Mucosa of descending colon (tissue), 3 donors: ENCODE results near the gene HUNK. TPM values are rescaled to one million over a fixed set of nuclear protein-coding genes. Genes with fewer than 3 reads are reported as not detected.

Source experiments
- ATAC-seq: fragments of 200-7000 bp; cut with Tn5 transposase; one replicate; pipeline ENCODE4 v1.9.1; 2020; ENCODE audit warnings: mild to moderate bottlenecking, moderate library complexity
- DNase-seq, 3 donors: peaks; one replicate each; pipeline ENCODE4 v3.0.0-alpha.2; 2020
- H3K36me3 ChIP-seq: fragments of 200-600 bp; one replicate; pipeline ENCODE4 v1.8.0; 2021; ENCODE audit warnings: low read depth, mild to moderate bottlenecking
- H3K4me1 ChIP-seq: fragments of 200-600 bp; one replicate; pipeline ENCODE4 v1.8.0; 2021; ENCODE audit warnings: low read depth, mild to moderate bottlenecking
- H3K4me3 ChIP-seq: fragments of 200-600 bp; one replicate; pipeline ENCODE4 v1.8.0; 2021; ENCODE audit warnings: mild to moderate bottlenecking
- H3K9me3 ChIP-seq: fragments of 200-600 bp; one replicate; pipeline ENCODE4 v1.8.0; 2021; ENCODE audit warnings: mild to moderate bottlenecking
- intact Hi-C, 2 donors: fragments of 100-400 bp; cut with DNase I in 1 of 2; cut with micrococcal nuclease in 1 of 2; formaldehyde crosslinking; loops; one replicate each; pipeline versions ENCODE4 v1.11.0 to v1.11.1; 2022; cut with DNase I, micrococcal nuclease
- total RNA-seq, 3 donors: library from RNA; stranded (reverse); fragmentation: NEBNext Ultra II Directional in 2 of 3; extraction: Animal tissue kit (Norgen Biotek cat#: 25700) in 2 of 3; gene quantifications; one replicate each; pipeline versions ENCODE4 v1.2.1 to v1.2.4, GENCODE V29; 2021 to 2023
- TF ChIP-seq, protein P1 (sequence below): fragments of 200-600 bp; IDR thresholded peaks from one replicate; pipeline ENCODE4 v1.8.0; 2022; ENCODE audit warnings: antibody characterized with exemption, mild to moderate bottlenecking
- donor health status: DM: no; HTN: no; CAD: no; lungs with moderate emphysema.
- donor health status: DM: no; HTN: no; CAD: no.
- donor health status: DM: no; HTN: yes; CAD: no.

Gene HUNK
- total RNA-seq, 3 donors from 2014 or later: 3.8 to 12.3 (median 11.0) TPM

DNA sequence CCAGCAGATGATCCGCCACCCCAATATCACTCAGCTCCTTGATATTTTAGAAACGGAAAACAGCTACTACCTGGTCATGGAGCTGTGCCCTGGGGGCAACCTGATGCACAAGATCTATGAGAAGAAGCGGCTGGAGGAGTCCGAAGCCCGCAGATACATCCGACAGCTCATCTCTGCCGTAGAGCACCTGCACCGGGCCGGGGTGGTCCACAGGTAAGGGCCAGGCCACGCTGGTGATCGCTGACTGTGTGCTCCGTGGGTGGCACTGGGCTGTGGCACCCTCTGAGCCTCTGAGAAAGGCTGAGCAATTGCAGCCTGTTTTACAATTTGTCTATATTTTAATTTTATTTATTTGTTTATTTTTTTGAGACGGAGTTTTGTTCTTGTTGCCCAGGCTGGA, 51.7 kb downstream of the HUNK start:
- no peak for ATAC-seq
- intact Hi-C loops: no loop called here

DNA sequence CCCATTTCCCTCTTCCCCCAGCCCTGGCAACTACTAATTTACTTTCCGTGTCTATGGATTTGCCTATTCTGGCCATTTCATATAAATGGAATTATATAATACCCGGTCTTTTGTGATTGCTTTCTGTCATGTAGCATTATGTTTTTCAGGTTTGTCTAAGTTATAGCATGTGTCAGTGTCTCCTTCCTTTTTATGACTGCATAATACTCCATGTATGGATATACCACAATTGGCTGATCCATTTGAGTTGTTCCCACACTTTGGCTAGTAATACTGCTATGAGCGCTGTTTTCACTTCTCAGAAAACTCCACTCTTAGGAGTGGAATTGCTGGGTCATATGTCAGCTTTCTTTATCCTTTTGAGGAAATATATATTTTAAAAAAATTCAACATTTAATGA, 53.7 kb downstream of the HUNK start:
- H3K4me1 ChIP-seq: no peaks in the 10 kb centered on the region
- no peak for ATAC-seq
- H3K4me3 ChIP-seq: no peak overlapping the region
- no peaks in the 10 kb centered on the region for H3K36me3 ChIP-seq
- no peak for DNase-seq
- no peaks in the 10 kb centered on the region for H3K9me3 ChIP-seq
- TF ChIP-seq, protein P1, sequence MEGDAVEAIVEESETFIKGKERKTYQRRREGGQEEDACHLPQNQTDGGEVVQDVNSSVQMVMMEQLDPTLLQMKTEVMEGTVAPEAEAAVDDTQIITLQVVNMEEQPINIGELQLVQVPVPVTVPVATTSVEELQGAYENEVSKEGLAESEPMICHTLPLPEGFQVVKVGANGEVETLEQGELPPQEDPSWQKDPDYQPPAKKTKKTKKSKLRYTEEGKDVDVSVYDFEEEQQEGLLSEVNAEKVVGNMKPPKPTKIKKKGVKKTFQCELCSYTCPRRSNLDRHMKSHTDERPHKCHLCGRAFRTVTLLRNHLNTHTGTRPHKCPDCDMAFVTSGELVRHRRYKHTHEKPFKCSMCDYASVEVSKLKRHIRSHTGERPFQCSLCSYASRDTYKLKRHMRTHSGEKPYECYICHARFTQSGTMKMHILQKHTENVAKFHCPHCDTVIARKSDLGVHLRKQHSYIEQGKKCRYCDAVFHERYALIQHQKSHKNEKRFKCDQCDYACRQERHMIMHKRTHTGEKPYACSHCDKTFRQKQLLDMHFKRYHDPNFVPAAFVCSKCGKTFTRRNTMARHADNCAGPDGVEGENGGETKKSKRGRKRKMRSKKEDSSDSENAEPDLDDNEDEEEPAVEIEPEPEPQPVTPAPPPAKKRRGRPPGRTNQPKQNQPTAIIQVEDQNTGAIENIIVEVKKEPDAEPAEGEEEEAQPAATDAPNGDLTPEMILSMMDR: no peak
- intact Hi-C loops: no loop called here

More for the DNA sequence above, 51.7 kb downstream of the HUNK start:
- no peak for DNase-seq
- TF ChIP-seq, protein P1: no peak
- Histone ChIP-seq H3K4me3 (no peak overlapping the region), H3K36me3 (no peaks in the 10 kb centered on the region), H3K4me1 (no peaks in the 10 kb centered on the region), H3K9me3 (no peaks in the 10 kb centered on the region)

DNA sequence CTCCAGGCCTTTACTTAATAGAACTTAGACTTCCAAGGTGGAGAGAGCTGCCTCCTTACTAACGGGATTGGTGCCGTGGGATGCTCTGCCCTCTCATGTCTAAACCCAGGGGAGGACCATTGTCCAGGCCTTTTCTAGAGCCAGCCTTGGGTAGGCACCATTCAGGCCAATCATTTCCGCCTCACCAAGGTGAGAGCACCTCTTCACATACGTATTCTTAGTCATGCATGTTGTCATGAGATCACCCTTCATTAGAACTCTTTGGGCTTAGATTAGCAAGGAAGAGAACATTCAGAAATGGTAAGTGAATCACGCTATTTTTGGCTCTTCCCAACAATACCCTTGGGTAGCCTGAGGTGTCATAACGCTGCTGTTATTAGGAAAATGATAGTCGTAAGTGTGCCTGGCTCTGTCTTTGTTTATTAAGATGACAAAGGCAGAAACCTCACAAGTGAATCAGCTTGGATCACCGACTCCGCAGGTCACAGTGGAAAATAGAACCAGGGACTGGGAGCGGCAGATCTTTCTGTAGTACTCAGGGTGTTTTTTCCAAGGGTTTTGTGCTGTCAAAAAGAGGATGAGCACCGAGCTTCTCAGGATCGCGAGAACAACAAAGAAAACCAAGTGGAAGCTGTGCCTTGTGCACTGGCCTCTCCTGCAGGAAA, 55.0 kb downstream of the HUNK start:
- no peak for ATAC-seq
- no peak for DNase-seq
- TF ChIP-seq, protein P1: no peak
- Histone ChIP-seq H3K4me3 (no peak overlapping the region), H3K9me3 (no peaks in the 10 kb centered on the region), H3K4me1 (no peaks in the 10 kb centered on the region), H3K36me3 (no peaks in the 10 kb centered on the region)
- intact Hi-C loops: no loop called here

DNA sequence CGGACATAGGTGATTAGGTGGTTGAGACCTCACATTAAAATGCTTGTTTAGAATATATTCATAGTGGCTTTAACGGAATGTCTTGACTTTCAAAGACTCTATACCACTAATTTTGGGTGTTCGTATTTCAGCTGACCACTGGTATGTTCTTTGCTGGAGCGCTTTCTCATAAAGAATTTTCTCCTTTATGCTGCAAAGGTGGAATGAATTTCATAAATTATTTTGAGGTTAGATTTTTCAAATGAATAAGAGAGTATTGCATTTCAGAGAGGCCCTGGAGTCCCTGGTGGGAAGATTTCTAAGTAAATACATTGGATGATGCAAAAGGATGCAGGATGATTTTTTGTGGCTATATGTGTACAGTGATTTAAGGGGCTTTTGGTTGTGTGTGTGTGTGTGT, 55.8 kb downstream of the HUNK start:
- no peaks in the 10 kb centered on the region for H3K36me3 ChIP-seq
- no peak overlapping the region for H3K4me3 ChIP-seq
- ATAC-seq (no peak), DNase-seq (no peak)
- H3K4me1 ChIP-seq: no peaks in the 10 kb centered on the region
- intact Hi-C loops: no loop called here
- TF ChIP-seq, protein P1: no peak
- H3K9me3 ChIP-seq: no peaks in the 10 kb centered on the region

DNA sequence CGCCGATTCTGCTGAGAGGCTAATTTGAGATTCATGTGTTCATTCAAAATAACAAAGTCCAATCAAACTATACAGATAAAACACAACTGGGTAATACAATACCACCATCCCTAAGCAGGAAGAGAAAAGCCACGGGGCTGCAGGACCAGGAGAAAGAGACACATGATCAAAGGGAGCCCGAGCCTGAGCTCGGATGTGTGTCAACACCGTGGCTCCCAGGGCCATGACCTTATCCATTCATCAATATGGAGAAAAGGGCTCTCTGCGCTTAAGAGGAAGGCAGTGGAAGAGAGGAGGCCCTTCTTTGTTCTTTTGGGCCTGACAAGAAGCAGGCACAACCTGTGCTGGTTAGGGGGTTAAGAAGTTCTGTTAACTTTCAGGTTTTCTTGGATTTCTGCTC, 56.7 kb downstream of the HUNK start:
- no peak for DNase-seq
- Histone ChIP-seq H3K4me3 (no peak overlapping the region), H3K4me1 (no peaks in the 10 kb centered on the region), H3K36me3 (no peaks in the 10 kb centered on the region), H3K9me3 (no peaks in the 10 kb centered on the region)
- TF ChIP-seq, protein P1: no peak
- ATAC-seq: no peak
- intact Hi-C loops: no loop called here

DNA sequence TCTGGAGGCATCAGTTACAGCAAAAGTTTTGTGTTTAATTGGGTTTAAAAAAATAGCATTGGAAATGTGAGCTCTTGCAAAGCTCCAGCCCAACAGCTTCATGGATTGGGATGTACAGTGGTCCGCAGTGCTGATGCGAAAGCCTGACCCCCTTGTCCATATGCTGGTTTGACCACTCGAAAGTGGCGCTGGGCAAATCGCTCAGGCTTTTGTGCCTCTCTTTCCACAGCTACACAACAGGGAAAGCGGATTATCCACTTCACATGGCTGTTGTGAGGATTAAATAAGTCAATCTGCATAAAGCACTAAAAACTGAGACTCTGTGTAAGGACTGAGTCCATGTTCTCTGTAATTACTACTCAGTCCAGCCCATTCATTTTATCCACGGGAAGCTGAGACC, 57.2 kb downstream of the HUNK start:
- TF ChIP-seq, protein P1: no peak
- no peak overlapping the region for H3K4me3 ChIP-seq
- no peak for ATAC-seq
- intact Hi-C loops: no loop called here
- H3K4me1 ChIP-seq: no peaks in the 10 kb centered on the region
- no peaks in the 10 kb centered on the region for H3K9me3 ChIP-seq
- no peak for DNase-seq
- H3K36me3 ChIP-seq: no peaks in the 10 kb centered on the region
